ENCODE measurements around the gene MTM1. TPM values are rescaled to one million over a fixed set of nuclear protein-coding genes. Genes with fewer than 3 reads are reported as not detected.

Gene MTM1
- total RNA-seq, 1 donor from 2014 or later: 9.8 TPM

GRCh38 chrX:150546711-150547153, 21.7 kb upstream of the MTM1 start:
- no peak for DNase-seq (ENCODE audit: extremely low spot score, unreplicated experiment)
- no peaks in the 10 kb centered on the region for H3K27me3 Mint-ChIP-seq
- no peaks in the 10 kb centered on the region for H3K4me1 Mint-ChIP-seq (ENCODE audit: unreplicated experiment)
- TF ChIP-seq CTCF (conservative IDR thresholded peaks at IDR 0.05): no peak
- no peaks in the 10 kb centered on the region for H3K9me3 Mint-ChIP-seq
- H3K36me3 Mint-ChIP-seq: no peaks in the 10 kb centered on the region
- peak overlapping the region; percentile 76 for H3K4me3 Mint-ChIP-seq
- no peak overlapping the region for H3K27ac Mint-ChIP-seq

GRCh38 chrX:150547375-150548115, 20.9 kb upstream of the MTM1 start:
- H3K4me3 Mint-ChIP-seq: peak overlapping the region; percentile 83
- H3K9me3 Mint-ChIP-seq: no peaks in the 10 kb centered on the region
- no peak for TF ChIP-seq CTCF (conservative IDR thresholded peaks at IDR 0.05)
- peak; percentile 71 for DNase-seq (ENCODE audit: extremely low spot score, unreplicated experiment)
- H3K27me3 Mint-ChIP-seq: no peaks in the 10 kb centered on the region
- no peaks in the 10 kb centered on the region for H3K36me3 Mint-ChIP-seq
- H3K4me1 Mint-ChIP-seq (ENCODE audit: unreplicated experiment): no peaks in the 10 kb centered on the region
- H3K27ac Mint-ChIP-seq: peak overlapping the region; percentile 63

GRCh38 chrX:150548251-150548650, 20.2 kb upstream of the MTM1 start:
- Mint-ChIP-seq H3K4me3 (peak overlapping the region; percentile 83), H3K27ac (peak overlapping the region; percentile 63), H3K27me3 (no peaks in the 10 kb centered on the region)

GRCh38 chrX:150548684-150549083, 19.7 kb upstream of the MTM1 start:
- H3K27me3 Mint-ChIP-seq: no peaks in the 10 kb centered on the region
- no peak overlapping the region for H3K27ac Mint-ChIP-seq

More at GRCh38 chrX:150548251-150548650, 20.2 kb upstream of the MTM1 start:
- Mint-ChIP-seq H3K4me1 (ENCODE audit: unreplicated experiment) (no peaks in the 10 kb centered on the region), H3K36me3 (no peaks in the 10 kb centered on the region), H3K9me3 (no peaks in the 10 kb centered on the region)
- TF ChIP-seq CTCF (conservative IDR thresholded peaks at IDR 0.05): no peak
- DNase-seq (ENCODE audit: extremely low spot score, unreplicated experiment): no peak

GRCh38 chrX:150551963-150552362, 16.5 kb upstream of the MTM1 start:
- Mint-ChIP-seq H3K27ac (no peak overlapping the region), H3K9me3 (peaks cover 13% of the 10 kb centered on the region), H3K4me1 (ENCODE audit: unreplicated experiment) (no peaks in the 10 kb centered on the region), H3K36me3 (no peaks in the 10 kb centered on the region), H3K4me3 (no peak overlapping the region), H3K27me3 (no peaks in the 10 kb centered on the region)
- DNase-seq (ENCODE audit: extremely low spot score, unreplicated experiment): no peak
- TF ChIP-seq CTCF (conservative IDR thresholded peaks at IDR 0.05): no peak

More at GRCh38 chrX:150548684-150549083, 19.7 kb upstream of the MTM1 start:
- Mint-ChIP-seq H3K9me3 (no peaks in the 10 kb centered on the region), H3K36me3 (no peaks in the 10 kb centered on the region), H3K4me1 (ENCODE audit: unreplicated experiment) (no peaks in the 10 kb centered on the region), H3K4me3 (no peak overlapping the region)
- TF ChIP-seq CTCF (conservative IDR thresholded peaks at IDR 0.05): no peak
- no peak for DNase-seq (ENCODE audit: extremely low spot score, unreplicated experiment)
